SK-N-SH (cell line): ENCODE data around the gene INPP5A. TPM values are rescaled to one million over a fixed set of nuclear protein-coding genes. Genes with fewer than 3 reads are reported as not detected.

Source experiments
- CTCF ChIA-PET: fragments of 300-600, 350-600 bp; formaldehyde crosslinking; extraction: SDS; loops from one replicate; lab custom pipeline; 2021; lab: Yijun Ruan, JAX
- POLR2A ChIA-PET: fragments of 350-600 bp; sonication (Branson Sonifier 250); formaldehyde crosslinking; extraction: SDS; loops from one replicate; lab custom pipeline; 2020; ENCODE audit warnings: antibody characterized with exemption, inconsistent platforms; lab: Yijun Ruan, JAX
- DNase-seq: peaks from one replicate; pipeline ENCODE4 v3.0.0; 2012
- H2AFZ ChIP-seq: fragments of 200-600 bp; sonication (generic); 2 replicates; pipeline ENCODE4 v1.8.1; 2016; ENCODE audit warnings: antibody characterized with exemption, mild to moderate bottlenecking, low read depth
- H3F3A ChIP-seq: fragments of 200-600 bp; sonication (generic); replicated peaks from 2 replicates; pipeline ENCODE3; 2016; ENCODE audit warnings: antibody characterized with exemption, mild to moderate bottlenecking; ENCODE audit not compliant: insufficient read depth
- H3K27ac ChIP-seq, 2 experiments: fragments of 200-500 bp in 1 of 2; fragments of 200-600 bp in 1 of 2; sonication (Bioruptor generic) in 1 of 2; sonication (generic), shearing (Covaris generic) in 1 of 2; 2 replicates each; pipeline versions ENCODE4 v1.5.1 to v1.6.1; 2014 to 2016; ENCODE audit warnings: low read depth in 2 of 2, inconsistent platforms in 1 of 2, low read length in 1 of 2, mild to moderate bottlenecking in 1 of 2, mixed read lengths in 1 of 2
- H3K27me3 ChIP-seq: fragments of 200-600 bp; sonication (generic), shearing (Covaris generic); 2 replicates; pipeline ENCODE4 v1.6.1; 2016; ENCODE audit warnings: mixed run types; ENCODE audit not compliant: insufficient read depth
- H3K36me3 ChIP-seq, 2 experiments: fragments of 200-500 bp in 1 of 2; fragments of 200-600 bp in 1 of 2; sonication (Bioruptor generic) in 1 of 2; sonication (generic) in 1 of 2; replicated peaks in 1 of 2; 2 replicates each; pipeline versions ENCODE3 to v1.5.1; 2014 to 2016; ENCODE audit warnings: low read length in 1 of 2, mild to moderate bottlenecking in 1 of 2; ENCODE audit not compliant: insufficient read depth in 2 of 2, control insufficient read depth in 1 of 2
- H3K4me1 ChIP-seq, 2 experiments: fragments of 200-500 bp in 1 of 2; fragments of 200-600 bp in 1 of 2; sonication (Bioruptor generic) in 1 of 2; sonication (generic), shearing (Covaris generic) in 1 of 2; 2 replicates each; pipeline versions ENCODE4 v1.5.1 to v1.6.1; 2014 to 2016; ENCODE audit warnings: low read depth in 1 of 2, low read length in 1 of 2, mixed run types in 1 of 2; ENCODE audit not compliant: insufficient read depth in 2 of 2, control insufficient read depth in 1 of 2
- H3K4me2 ChIP-seq: fragments of 200-600 bp; sonication (generic), shearing (Covaris generic); 2 replicates; pipeline ENCODE4 v1.6.1; 2017; ENCODE audit warnings: mixed run types
- H3K4me3 ChIP-seq, 2 experiments: fragments of 200-500 bp in 1 of 2; fragments of 200-600 bp in 1 of 2; sonication (Bioruptor generic) in 1 of 2; sonication (generic), shearing (Covaris generic) in 1 of 2; 2 replicates each; pipeline versions ENCODE4 v1.5.1 to v1.8.1; 2014 to 2016; ENCODE audit warnings: low read depth in 2 of 2, inconsistent platforms in 1 of 2, low read length in 1 of 2, mild to moderate bottlenecking in 1 of 2, mixed read lengths in 1 of 2, moderate library complexity in 1 of 2
- H3K79me2 ChIP-seq: fragments of 200-600 bp; sonication (generic); 2 replicates; pipeline ENCODE4 v1.8.1; 2017; ENCODE audit warnings: mild to moderate bottlenecking; ENCODE audit not compliant: insufficient read depth
- H3K9ac ChIP-seq: fragments of 200-600 bp; sonication (generic); 2 replicates; pipeline ENCODE4 v1.6.1; 2017; ENCODE audit warnings: mixed run types
- H3K9me2 ChIP-seq: fragments of 200-600 bp; sonication (generic); 2 replicates; pipeline ENCODE4 v1.6.1; 2017; ENCODE audit warnings: mixed run types
- H3K9me3 ChIP-seq: fragments of 200-600 bp; sonication (generic); 2 replicates; pipeline ENCODE4 v1.6.1; 2017; ENCODE audit warnings: mixed run types, mild to moderate bottlenecking, moderate library complexity
- H4K20me1 ChIP-seq: fragments of 200-600 bp; sonication (generic); 2 replicates; pipeline ENCODE4 v1.6.1; 2017; ENCODE audit warnings: mild to moderate bottlenecking, mixed run types; ENCODE audit not compliant: insufficient read depth
- CHD2 ChIP-seq: fragments of 150-350 bp; IDR thresholded peaks from 2 replicates; pipeline ENCODE4 v1.6.1; 2018; ENCODE audit warnings: low read length; ENCODE audit not compliant: partially characterized antibody
- EZH2phosphoT487 ChIP-seq: fragments of 200-600 bp; sonication (generic); IDR thresholded peaks from 2 replicates; pipeline ENCODE4 v1.6.1; 2017; ENCODE audit warnings: low read depth, mixed run types, mild to moderate bottlenecking, antibody characterized with exemption, moderate library complexity, borderline replicate concordance
- FOXJ3 ChIP-seq: sonication (generic); formaldehyde crosslinking; IDR thresholded peaks from 2 replicates; pipeline ENCODE4 v1.5.1; 2020; ENCODE audit warnings: mild to moderate bottlenecking, missing genetic modification reagents
- FOXM1 ChIP-seq: IDR thresholded peaks from 2 replicates; pipeline ENCODE4 v1.4.0; 2012; ENCODE audit warnings: low read depth, mild to moderate bottlenecking
- GATA2 ChIP-seq: sonication (generic); formaldehyde crosslinking; IDR thresholded peaks from 2 replicates; pipeline ENCODE4 v1.5.0; 2020; ENCODE audit warnings: mild to moderate bottlenecking, missing genetic modification reagents
- JUND ChIP-seq: IDR thresholded peaks from 2 replicates; pipeline ENCODE4 v1.4.0; 2012
- MXI1 ChIP-seq: IDR thresholded peaks from 2 replicates; pipeline ENCODE4 v1.6.1; 2012; ENCODE audit warnings: mild to moderate bottlenecking, low read depth, low read length, improper control_type of control experiment
- POLR2AphosphoS5 ChIP-seq: IDR thresholded peaks from 2 replicates; pipeline ENCODE4 v1.6.1; 2012; ENCODE audit warnings: low read depth, low read length
- RFX5 ChIP-seq: IDR thresholded peaks from 2 replicates; pipeline ENCODE4 v1.6.1; 2012; ENCODE audit warnings: mild to moderate bottlenecking, improper control_type of control experiment, low read length
- RXRA ChIP-seq: IDR thresholded peaks from 2 replicates; pipeline ENCODE4 v1.4.0; 2012; ENCODE audit warnings: low read depth, mild to moderate bottlenecking, borderline replicate concordance
- SIN3A ChIP-seq: IDR thresholded peaks from 2 replicates; pipeline ENCODE4 v1.6.1; 2012; ENCODE audit warnings: low read depth, mild to moderate bottlenecking, low read length, moderate library complexity, borderline replicate concordance
- TAF1 ChIP-seq: IDR thresholded peaks from 2 replicates; pipeline ENCODE4 v1.6.1; 2012; ENCODE audit warnings: low read depth, mild to moderate bottlenecking, low read length, moderate library complexity, borderline replicate concordance
- USF2 ChIP-seq: fragments of 150-350 bp; IDR thresholded peaks from 2 replicates; pipeline ENCODE4 v1.6.1; 2017; ENCODE audit warnings: antibody characterized with exemption, low read length, low read depth, borderline replicate concordance
- WGBS: methylation state at CpG from one replicate; pipeline ENCODE4 v1.1.6; 2017; ENCODE audit warnings: low lambda C conversion rate; 5-methylcytosine and 5-hydroxymethylcytosine counted together
- polyA plus RNA-seq, 3 experiments: library from polyadenylated mRNA; depleted of rRNA; stranded (reverse); fragments of >200 nt; gene quantifications; 2 replicates each; pipeline ENCODE4 v1.2.3, GENCODE V29; 2012
- TF ChIP-seq, protein P1 (sequence below): IDR thresholded peaks from 2 replicates; pipeline ENCODE4 v1.4.0; 2012; ENCODE audit warnings: low read depth
- TF ChIP-seq, protein P2 (sequence below): fragments of 150-350 bp; IDR thresholded peaks from 2 replicates; pipeline ENCODE4 v1.6.1; 2016; ENCODE audit warnings: mild to moderate bottlenecking, low read depth, low read length
- TF ChIP-seq, protein P3 (sequence below): IDR thresholded peaks from 2 replicates; pipeline ENCODE4 v1.4.0; 2012; ENCODE audit warnings: low read depth, borderline replicate concordance

INPP5A gene
- polyA plus RNA-seq, 1 of the 3 experiments (the other 2 are of a cell fraction) = 12.0 TPM

DNA sequence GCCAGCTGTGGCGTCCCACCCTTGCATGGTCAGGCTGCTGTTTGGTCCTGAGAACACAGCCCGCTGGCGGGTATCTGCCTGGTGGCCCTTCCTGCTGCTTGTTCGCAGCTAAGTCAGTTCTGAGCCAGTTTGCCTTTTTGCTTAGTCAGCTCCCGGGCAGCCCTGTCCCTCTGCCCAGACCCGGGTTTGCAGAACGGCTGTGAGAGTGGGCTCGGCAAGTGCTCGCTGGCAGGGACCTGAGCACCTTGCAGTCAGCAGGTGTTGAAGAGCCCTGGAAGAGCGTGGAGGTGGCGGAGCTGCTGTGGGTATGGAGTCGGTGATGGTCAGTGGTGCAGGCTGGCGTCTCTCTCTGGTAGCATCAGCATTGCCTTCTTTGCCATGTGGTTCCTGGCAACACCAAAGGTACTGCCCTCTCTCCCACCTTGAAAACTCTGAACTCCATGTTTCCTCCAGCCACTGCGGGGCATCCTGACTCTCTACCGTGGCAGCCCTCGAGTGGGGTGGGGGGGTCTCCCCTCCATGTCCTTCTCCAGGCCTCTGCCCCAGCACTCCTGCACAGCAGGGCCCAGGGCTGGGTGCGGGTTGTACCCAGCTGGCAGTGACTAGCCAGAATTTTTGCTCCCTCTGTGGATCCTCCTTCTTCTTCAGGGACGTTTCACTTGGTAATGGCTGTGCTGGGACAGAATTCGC, 4.6 kb downstream of the INPP5A start:
- Histone ChIP-seq H4K20me1 (peaks cover 53% of the 10 kb centered on the region), H3K27ac (no peak overlapping the region), H3F3A (no peaks in the 10 kb centered on the region), H3K9me2 (no peaks in the 10 kb centered on the region), H3K9ac (no peak overlapping the region), H3K4me3 (no peak overlapping the region), H3K9me3 (no peaks in the 10 kb centered on the region), H3K27me3 (no peaks in the 10 kb centered on the region), H3K79me2 (peaks cover 75% of the 10 kb centered on the region), H3K4me1 (peaks cover 16 to 27% of the 10 kb centered on the region in 2 experiments; a peak in 2 of 4 replicates), H3K4me2 (no peak overlapping the region), H3K36me3 (no peaks in the 10 kb centered on the region), H2AFZ (no peak overlapping the region)
- peak; percentile 17 for DNase-seq
- CTCF ChIA-PET = no interaction called here
- TF ChIP-seq GATA2 (CRISPR knock-in tag) (no peak), MXI1 (no peak), RFX5 (no peak), JUND (no peak), TAF1 (no peak), EZH2phosphoT487 (no peak), CHD2 (no peak), FOXM1 (no peak), POLR2AphosphoS5 (no peak), SIN3A (no peak), RXRA (no peak), FOXJ3 (no peak), USF2 (no peak)
- TF ChIP-seq, protein P1, sequence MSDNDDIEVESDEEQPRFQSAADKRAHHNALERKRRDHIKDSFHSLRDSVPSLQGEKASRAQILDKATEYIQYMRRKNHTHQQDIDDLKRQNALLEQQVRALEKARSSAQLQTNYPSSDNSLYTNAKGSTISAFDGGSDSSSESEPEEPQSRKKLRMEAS = no peak
- TF ChIP-seq, protein P2, sequence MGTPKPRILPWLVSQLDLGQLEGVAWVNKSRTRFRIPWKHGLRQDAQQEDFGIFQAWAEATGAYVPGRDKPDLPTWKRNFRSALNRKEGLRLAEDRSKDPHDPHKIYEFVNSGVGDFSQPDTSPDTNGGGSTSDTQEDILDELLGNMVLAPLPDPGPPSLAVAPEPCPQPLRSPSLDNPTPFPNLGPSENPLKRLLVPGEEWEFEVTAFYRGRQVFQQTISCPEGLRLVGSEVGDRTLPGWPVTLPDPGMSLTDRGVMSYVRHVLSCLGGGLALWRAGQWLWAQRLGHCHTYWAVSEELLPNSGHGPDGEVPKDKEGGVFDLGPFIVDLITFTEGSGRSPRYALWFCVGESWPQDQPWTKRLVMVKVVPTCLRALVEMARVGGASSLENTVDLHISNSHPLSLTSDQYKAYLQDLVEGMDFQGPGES = no peak
- TF ChIP-seq, protein P3, sequence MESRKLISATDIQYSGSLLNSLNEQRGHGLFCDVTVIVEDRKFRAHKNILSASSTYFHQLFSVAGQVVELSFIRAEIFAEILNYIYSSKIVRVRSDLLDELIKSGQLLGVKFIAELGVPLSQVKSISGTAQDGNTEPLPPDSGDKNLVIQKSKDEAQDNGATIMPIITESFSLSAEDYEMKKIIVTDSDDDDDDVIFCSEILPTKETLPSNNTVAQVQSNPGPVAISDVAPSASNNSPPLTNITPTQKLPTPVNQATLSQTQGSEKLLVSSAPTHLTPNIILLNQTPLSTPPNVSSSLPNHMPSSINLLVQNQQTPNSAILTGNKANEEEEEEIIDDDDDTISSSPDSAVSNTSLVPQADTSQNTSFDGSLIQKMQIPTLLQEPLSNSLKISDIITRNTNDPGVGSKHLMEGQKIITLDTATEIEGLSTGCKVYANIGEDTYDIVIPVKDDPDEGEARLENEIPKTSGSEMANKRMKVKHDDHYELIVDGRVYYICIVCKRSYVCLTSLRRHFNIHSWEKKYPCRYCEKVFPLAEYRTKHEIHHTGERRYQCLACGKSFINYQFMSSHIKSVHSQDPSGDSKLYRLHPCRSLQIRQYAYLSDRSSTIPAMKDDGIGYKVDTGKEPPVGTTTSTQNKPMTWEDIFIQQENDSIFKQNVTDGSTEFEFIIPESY = no peak
- POLR2A ChIA-PET = no interaction called here
- WGBS = 87% methylated on average over 11 of the region's 19 CpGs
